ENCODE data around the gene IHH. TPM values are rescaled to one million over a fixed set of nuclear protein-coding genes. Genes with fewer than 3 reads are reported as not detected.

The IHH gene
- total and polyA plus RNA-seq, 2 donors (not counting 3 experiments of a cell fraction or from before 2014, with no cell fraction given), result 0.03 TPM; not detected in 1

- ChIA-PET CTCF (interaction anchor here (0.6 to 2.7 kb wide), 9 partner anchors 10 to 144 kb away, joined by 3 to 27 read pairs (median 5); no protein-coding TSS in a partner anchor), POLR2A (no interaction called here)
- H3K4me2 ChIP-seq (ENCODE audit: insufficient read depth, low read length), result no peak overlapping the region
- no peak for FAIRE-seq
- H3K4me1 ChIP-seq (ENCODE audit: control insufficient read depth, extremely low read depth, insufficient read depth, low read length), result no peaks in the 10 kb centered on the region
- no peaks in the 10 kb centered on the region for H3K9me1 ChIP-seq (replicated peaks; ENCODE audit: control insufficient read depth, extremely low read depth, insufficient read depth, low read length)
- no peak overlapping the region for H3K27ac ChIP-seq (ENCODE audit: insufficient read depth, low read depth, low read length)
- no peak overlapping the region for H3K4me3 ChIP-seq (replicated peaks in 1 of 3; ENCODE audit: insufficient read depth in 1 of 3, low read depth in 1 of 3, low read length in 3 of 3)
- dilution Hi-C loops (cut with MboI; ENCODE audit: extremely low pct_ligation_motif_present, low sequenced_read_pairs) (no loop called here), intact Hi-C loops (cut with micrococcal nuclease) (no loop called here)
- DNase-seq (ENCODE audit: low read depth, low spot score), result no peak
- no peak overlapping the region for H3K9ac ChIP-seq (replicated peaks; ENCODE audit: extremely low read depth, insufficient read depth, low read length)
- BruUV-seq (replicated peaks), result no TSS peak
- no peaks in the 10 kb centered on the region for H3K79me2 ChIP-seq (ENCODE audit: control insufficient read depth, insufficient read depth, low read length)
- H4K20me1 ChIP-seq (replicated peaks; ENCODE audit: control insufficient read depth, extremely low read depth, insufficient read depth, low read length), result no peaks in the 10 kb centered on the region
- H2AFZ ChIP-seq (ENCODE audit: low read depth, low read length), result no peak overlapping the region
- peaks cover 0 to 2% of the 10 kb centered on the region in 2 experiments for H3K27me3 ChIP-seq (ENCODE audit: control insufficient read depth in 2 of 2, insufficient read depth in 2 of 2, low read length in 2 of 2)
- TF ChIP-seq POLR2A (IDR thresholded peaks at IDR 0.05; ENCODE audit: low read depth, low read length), result no peak
- no peaks in the 10 kb centered on the region for H3K36me3 ChIP-seq (ENCODE audit: control insufficient read depth in 2 of 2, extremely low read depth in 1 of 2, insufficient read depth in 2 of 2, low read length in 2 of 2)
- no peaks in the 10 kb centered on the region for H3K9me3 ChIP-seq (replicated peaks; ENCODE audit: control insufficient read depth, insufficient read depth, low read length)
Measured at GRCh38 chr2:219010873-219011272, 49.8 kb downstream of the IHH start.

- H3K27ac ChIP-seq (ENCODE audit: insufficient read depth, low read depth, low read length), result no peak overlapping the region
- POLR2A ChIA-PET, result no interaction called here
- H3K9me3 ChIP-seq (replicated peaks; ENCODE audit: control insufficient read depth, insufficient read depth, low read length), result no peaks in the 10 kb centered on the region
- no TSS peak for BruUV-seq (replicated peaks)
- peaks cover 0 to 2% of the 10 kb centered on the region in 2 experiments for H3K27me3 ChIP-seq (ENCODE audit: control insufficient read depth in 2 of 2, insufficient read depth in 2 of 2, low read length in 2 of 2)
- intact Hi-C loops (cut with micrococcal nuclease) (no loop called here), dilution Hi-C loops (cut with MboI; ENCODE audit: extremely low pct_ligation_motif_present, low sequenced_read_pairs) (no loop called here)
- no peak overlapping the region for H3K9ac ChIP-seq (replicated peaks; ENCODE audit: extremely low read depth, insufficient read depth, low read length)
- H3K36me3 ChIP-seq (ENCODE audit: control insufficient read depth in 2 of 2, extremely low read depth in 1 of 2, insufficient read depth in 2 of 2, low read length in 2 of 2), result no peaks in the 10 kb centered on the region
- H4K20me1 ChIP-seq (replicated peaks; ENCODE audit: control insufficient read depth, extremely low read depth, insufficient read depth, low read length), result no peaks in the 10 kb centered on the region
- no peak overlapping the region for H2AFZ ChIP-seq (ENCODE audit: low read depth, low read length)
- CTCF ChIA-PET, result interaction anchor here (0.6 to 2.7 kb wide), 8 partner anchors 10 to 145 kb away, joined by 3 to 27 read pairs (median 6); no protein-coding TSS in a partner anchor
- H3K4me3 ChIP-seq (replicated peaks in 1 of 3; ENCODE audit: insufficient read depth in 1 of 3, low read depth in 1 of 3, low read length in 3 of 3), result no peak overlapping the region
- H3K79me2 ChIP-seq (ENCODE audit: control insufficient read depth, insufficient read depth, low read length), result no peaks in the 10 kb centered on the region
- H3K4me1 ChIP-seq (ENCODE audit: control insufficient read depth, extremely low read depth, insufficient read depth, low read length), result no peaks in the 10 kb centered on the region
- no peak for TF ChIP-seq JUN (IDR thresholded peaks at IDR 0.05; ENCODE audit: borderline replicate concordance, insufficient read depth, insufficient read length, low read depth)
- peak in 1 of 2 donors; percentile 26 for TF ChIP-seq CTCF (IDR thresholded peaks at IDR 0.05; ENCODE audit: extremely low read depth in 1 of 2, insufficient read depth in 1 of 2, low read depth in 1 of 2, low read length in 2 of 2)
- DNase-seq (ENCODE audit: low read depth, low spot score) (no peak), FAIRE-seq (no peak)
- no peaks in the 10 kb centered on the region for H3K9me1 ChIP-seq (replicated peaks; ENCODE audit: control insufficient read depth, extremely low read depth, insufficient read depth, low read length)
- no peak overlapping the region for H3K4me2 ChIP-seq (ENCODE audit: insufficient read depth, low read length)
Measured at GRCh38 chr2:219010162-219010756, 50.5 kb downstream of the IHH start.

Measured in endothelial cell of umbilical vein (primary cell).